HG02870 (cell line): ENCODE measurements around the gene CPNE5.

Experiments
- ATAC-seq: cut with Tn5 transposase; IDR thresholded peaks from one replicate; pipeline ENCODE4 v1.9.1; 2021; ENCODE audit warnings: mild to moderate bottlenecking, moderate library complexity; ENCODE audit not compliant: unreplicated experiment

Gene CPNE5

DNA sequence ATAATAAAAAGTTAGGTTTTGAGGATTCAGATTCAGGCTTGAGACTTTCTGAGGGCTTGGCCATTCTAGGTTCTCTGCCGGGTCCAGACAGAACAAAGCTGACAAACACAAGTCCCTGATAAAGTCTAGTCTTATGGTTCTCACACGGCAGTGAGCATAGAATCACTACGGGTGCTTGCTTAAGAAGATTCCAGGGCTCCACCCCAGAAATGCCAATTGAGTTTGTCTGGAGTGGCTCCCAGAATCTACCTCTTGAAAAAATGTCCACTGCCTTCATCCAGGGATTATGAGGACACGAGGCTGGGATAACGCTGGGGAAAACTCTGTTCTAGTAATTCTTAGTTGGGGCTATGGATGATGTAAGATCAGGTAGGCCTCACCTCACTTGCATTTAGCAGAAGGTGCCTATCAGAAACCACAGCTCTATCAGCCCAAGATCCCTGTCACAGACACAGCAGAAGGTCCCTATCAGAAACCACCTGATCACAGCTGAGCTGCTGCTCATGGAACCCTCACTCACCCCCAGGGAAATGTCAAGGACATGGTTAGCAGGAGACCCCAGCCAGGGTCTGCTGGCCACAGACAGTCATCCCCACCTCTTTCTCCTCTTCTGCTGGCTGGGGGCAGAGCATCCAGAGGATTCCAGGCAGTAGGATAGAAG, 89.3 kb downstream of the CPNE5 start:
- no peak for ATAC-seq

DNA sequence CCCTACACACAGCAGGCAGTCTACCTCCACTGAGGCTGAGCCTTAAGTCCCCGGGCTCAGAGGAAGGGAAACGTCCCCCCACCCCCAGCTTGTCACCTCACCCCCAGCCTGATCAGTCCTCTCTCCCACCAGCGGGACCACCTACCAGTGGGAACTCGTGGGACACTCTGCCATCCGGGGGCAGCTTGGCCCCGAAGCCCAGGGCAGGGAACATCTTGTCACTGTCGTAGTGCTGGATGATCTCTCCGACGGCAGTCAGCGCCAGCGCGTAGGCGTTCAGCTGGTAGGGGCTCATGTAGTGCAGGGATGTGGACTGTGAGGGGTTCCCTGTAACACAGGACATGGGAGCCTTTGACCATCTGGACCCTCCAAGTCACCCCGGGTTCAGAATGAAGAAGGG, 93.0 kb downstream of the CPNE5 start:
- no peak for ATAC-seq

DNA sequence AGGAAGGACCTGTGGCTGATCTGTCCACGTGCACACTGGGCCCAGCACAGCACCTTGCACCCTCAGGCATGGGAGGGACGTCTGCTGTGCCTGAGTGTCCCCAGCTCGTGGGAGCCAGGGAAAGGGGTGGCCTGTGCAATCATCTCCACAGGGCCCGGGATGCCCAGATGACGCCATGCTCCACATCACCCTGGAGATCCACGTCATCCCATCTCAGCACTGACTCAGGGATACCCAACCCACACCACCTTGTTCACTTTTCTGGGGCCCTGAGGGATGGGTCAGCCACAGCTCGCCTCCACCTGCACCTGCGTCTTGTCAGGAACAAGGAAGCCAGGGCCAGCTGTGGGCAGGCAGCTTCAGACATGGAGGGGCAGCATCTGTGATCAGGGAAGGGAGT, 93.4 kb downstream of the CPNE5 start:
- ATAC-seq: no peak

DNA sequence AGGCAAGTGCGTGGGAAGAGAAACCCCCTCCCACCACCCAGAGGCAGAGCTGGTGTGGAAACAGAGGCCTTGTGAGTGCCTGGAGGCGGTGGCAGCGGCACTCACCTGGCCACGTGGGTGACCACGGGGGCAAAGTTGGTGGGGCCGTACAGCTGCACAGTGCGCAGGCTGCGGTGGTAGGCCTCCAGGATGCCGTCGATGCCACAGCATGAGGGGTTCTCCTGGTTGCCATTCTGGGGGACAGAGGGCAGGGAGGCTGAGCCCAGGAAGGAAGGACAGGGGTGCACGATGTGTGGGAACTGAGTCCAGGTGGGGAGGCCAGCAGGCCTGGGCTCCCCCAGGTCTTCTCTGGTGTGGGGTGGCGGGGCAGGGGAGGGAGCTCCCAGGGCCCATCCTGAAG, 94.0 kb downstream of the CPNE5 start:
- no peak for ATAC-seq

DNA sequence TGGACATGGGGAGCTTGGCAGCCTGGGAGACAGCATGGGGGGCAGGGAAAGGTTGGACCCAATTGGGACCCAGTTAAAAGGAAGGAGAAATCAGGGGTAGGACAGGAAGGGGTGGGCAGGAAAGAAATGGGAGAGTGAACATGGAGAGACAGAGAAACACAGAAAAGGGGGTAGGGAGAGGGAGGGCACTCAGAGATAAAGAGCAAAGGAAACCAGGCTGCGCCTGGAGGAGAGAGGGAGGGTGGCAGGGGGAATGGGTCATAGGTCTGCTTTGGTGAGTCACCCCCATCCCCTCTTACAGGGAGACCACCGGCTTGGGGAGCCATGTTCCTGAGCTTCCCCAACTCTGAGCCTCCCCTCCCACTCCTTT, 95.0 kb downstream of the CPNE5 start:
- no peak for ATAC-seq

DNA sequence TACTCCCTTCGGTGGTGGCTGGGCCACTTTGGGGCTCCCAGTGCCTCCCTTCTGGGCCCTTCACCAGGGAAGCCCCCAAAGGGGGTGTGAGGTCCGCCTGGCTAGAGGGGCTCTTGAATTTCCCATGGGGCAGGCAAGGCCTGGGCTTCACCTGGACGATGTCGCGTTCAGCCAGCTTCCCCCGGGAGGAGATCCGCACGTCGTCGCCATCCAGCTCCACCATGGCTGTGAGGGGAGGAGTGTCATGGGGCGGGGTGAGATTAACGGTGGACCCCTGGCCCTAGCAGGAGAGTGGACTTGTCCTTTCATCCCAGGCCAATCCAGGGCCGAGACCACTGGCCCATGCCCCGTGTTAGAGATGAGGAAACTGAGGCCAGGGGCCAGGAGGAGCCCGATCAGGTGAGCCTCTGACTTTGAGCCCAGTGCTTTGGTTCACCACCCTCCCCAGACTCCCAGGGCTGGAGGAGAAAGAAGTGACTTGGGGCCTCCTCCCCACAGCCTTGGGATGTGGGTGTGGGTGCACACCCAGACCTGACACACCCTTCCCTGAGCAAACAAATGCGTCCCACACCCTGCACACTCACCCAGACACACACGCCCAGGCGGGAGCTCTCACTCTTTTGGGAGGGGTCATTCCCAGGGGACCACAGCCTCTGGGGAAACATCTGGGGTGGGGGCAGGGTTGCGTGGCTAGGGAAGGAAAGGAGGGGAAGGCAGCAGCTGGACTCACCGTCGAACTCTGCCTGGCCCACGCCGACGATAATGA, 95.5 kb downstream of the CPNE5 start:
- no peak for ATAC-seq

DNA sequence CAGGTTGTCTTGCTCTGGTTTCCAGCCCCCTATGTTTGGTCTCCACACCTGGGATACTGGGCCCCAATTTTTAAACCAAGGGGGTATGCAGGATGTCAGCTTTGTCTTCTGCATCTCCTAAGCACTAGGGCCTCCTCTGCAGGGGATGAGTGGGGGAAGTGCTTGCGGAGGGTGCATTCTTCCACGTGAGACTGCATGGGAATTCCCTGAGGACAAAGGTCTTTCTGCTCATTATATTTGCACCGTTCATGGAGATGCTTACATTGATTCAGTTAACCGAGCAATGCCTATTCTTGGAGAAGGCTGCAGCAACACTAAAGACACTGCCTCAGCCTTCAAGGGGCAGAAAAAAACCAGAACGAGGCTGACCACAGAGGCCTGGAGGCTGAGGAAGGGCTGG, 96.2 kb downstream of the CPNE5 start:
- no peak for ATAC-seq

DNA sequence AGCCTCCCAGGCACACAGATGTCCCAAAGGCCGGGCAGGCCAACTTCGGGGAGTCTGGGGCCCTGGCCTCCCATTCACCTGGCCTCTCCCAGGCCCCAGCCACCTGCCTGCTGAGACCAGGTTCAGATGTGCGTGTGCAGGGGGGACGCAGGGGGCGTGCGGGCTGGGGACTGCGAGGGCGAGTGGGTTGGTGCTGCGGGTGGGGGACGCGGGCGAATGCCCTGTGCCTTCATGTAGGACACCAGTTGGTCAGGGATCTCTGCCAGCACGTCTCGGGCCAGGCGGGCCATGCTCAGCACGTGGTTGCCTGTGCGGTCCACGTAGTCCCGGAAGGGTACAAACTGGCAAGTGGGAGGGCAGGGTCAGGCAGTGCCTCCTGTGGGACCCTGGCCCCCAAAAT, 97.1 kb downstream of the CPNE5 start:
- no peak for ATAC-seq

DNA sequence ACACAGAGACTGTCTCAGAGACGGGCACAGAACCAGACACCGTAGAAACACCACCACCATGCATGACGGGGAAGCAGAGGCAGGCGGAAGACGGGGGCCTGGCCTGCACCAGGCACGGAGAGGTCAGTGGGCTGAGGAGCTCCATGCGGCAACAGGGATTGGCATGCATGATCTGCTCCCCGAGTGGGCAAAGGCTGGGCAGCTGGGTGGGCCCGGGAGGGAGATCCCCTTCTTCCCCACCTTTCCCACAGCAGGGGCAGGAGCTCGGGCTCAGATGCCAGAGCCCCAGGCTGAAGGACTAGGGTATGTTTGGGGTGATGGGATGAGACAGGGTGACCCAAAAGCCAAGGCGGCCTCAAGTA, 98.4 kb downstream of the CPNE5 start:
- ATAC-seq: no peak

DNA sequence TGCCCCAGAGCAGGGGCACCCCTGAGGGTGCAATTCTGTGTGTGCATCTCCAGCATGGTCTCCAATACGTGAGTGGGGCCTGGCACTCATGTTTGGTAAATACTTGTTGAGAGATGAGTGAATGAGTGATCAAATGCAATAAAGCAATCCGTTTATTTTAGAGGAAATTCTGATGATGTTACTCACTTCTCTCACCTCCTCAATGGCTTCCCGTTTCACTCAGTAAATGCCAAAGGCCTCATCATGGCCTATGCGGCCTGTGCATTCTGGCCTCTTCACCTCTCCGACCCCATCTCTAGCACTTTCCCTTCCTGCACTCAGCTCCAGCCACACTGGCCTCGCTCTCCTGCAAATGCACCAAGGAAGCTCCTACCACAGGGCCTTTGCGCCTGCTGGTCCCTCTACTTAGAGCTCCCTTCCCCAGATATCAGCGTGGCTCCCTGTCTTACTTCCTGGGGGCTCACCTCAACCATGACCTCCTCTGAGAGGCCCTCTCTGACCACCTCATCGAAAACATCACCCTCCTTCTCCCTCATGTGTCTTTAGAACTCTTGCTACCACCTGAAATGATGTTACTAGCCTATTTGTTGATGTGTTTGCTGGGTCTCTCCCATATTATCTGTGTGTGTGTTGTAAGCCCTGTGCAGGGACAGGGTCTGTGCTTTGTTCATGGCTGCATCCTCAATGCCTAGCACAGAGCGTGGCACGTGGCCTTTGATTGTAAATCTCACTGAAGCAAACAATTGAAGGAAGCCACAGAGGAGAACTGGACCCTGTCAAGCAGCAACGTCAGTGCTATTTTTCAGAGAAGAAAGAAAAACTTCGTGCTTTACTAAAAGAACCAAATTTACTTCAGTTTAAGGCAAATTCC, 99.1 kb downstream of the CPNE5 start:
- no peak for ATAC-seq

DNA sequence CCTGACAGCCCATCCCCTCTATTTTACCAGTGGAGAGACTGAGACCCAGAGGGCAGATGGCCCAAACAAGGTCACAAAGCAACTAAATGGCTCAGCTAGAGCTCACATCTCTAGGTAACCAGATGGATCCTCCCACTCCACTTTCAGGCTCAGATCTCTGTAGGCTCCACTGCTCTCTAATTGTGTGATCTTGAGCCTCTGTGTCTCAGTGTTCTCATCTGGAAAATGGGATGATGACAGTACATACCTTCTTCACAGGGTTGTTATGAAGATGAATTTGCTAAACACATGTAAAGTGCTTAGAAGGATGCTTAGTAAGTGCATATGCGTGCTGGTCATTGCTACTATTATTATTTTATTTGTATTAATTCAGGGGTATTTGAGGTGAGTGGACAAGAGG, 101.1 kb downstream of the CPNE5 start:
- ATAC-seq: no peak

DNA sequence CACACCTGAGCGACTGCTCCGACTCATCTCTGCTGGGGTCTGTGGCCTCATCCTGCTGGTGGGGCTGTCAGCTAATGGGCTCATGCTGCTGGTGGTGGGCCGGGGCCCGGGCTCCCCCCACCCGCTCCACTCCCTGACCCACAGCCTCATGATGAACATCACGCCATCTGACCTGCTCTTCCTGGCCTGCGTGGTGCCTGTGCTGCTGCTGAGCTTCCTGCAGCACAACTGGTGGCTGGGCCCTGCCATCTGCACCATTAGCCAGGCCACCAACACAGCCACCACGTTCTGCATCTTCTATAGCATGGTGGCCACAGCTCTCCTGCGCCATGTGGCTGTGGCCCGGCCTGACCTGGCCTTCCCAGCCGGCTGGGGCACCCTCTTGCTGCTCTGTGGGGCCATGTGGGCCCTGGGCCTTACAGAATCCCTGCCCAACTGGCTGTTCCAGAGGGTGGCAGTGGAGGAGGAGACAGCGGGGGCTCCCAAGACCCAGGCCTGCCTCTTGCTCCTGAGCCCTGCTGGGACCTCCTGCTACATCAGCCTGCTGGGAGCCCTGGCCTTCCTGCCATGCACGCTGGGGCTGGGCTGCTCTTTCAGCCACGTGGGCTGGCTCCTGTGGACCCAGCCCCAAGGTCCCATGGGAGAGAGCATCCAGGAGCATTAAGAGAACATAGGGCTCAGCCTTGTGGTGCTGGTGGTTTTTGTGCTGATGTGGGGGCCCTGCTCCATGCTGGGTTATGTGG, 102.0 kb downstream of the CPNE5 start:
- no peak for ATAC-seq

DNA sequence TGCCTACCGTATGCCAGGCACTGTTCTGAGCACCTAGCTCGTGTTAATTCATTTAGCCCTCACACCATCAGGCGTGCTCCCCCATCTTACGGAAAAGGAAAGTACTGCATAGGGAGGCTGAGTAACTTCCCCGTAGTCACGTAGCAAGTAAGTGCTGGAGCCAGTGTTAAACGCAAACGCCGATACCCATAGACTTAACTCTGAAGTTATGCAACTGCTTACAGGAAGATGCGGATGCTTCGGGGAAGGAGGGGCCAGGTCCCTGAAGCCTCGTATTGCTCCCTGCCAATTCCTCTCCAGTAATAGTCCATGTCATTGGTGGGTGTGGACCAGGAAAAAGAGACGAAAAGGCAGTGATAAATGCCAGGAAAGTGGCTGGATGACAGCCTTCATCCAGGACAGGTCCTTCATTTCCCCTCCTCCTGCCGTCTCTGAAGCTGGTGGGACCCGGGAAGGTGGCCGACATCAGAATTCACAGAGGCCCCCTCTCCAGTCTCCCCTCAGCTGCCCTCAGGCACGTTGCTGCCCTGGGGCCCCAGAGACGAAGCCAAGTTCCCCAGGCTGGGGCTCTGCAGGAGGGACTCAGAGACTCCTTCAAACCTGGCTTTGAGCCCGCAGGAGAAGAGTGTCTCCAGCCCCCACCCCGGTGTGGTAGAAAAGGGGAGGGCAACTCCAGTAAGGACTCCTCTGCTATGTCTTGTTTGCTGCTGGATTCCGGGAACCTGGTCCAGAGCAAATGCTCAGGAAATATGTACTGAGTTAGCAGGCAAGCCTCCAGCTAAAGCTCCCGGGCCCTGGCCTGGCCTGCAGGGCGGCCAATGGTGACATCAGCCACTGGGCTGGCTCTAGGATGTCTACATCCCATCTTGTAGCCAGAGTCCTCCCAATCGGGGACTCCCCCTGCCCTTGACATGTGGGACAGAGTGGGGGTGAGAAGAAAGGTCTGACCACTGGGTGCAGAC, 103.9 kb downstream of the CPNE5 start:
- ATAC-seq: no peak

DNA sequence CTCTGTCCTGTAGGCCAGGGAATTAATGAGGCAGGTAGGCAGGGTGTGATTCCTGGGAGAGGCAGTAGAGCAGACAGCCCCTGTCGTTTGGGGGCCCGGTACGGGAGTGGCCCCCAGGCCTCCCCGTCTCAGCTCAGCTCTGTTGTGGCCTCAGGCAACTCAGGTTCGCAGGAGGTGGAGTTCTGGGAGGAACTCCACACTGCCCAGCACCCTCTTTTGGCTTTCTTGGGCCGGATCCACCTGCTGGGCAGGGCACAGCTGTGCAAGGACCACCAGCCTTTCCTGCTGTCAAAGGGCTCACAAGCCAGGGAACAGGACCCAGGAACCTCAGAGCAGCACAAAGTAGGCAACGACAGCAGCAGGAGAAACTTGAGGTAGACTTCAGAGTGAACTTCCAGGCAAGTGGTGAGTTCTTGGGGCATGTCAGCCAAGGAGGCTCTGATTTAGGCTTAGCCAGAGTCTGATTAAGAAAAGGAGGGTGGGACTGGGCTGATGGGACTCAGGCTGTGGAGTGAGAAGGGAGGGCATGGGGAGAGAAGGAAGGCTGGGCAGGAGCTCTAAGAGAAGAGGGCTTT, 104.7 kb downstream of the CPNE5 start:
- ATAC-seq: no peak

DNA sequence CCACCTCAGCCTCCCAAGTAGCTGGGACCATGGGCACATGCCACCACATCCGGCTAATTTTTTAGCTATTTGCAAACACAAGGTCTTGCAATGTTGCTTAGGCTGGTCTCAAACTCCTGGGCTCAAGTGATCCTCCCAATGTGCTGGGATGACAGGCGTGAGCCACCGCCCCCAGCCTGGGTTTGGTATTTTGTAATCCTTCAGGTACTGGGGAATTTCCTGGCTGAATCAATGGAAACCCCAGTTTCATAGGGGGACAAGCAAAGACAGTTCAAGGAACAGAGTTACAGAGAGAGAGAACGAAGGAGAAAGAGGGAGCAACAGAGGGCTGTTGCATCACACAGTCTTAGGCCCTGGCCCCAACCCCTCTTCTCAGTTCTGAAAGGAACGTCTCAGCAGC, 105.9 kb downstream of the CPNE5 start:
- no peak for ATAC-seq

DNA sequence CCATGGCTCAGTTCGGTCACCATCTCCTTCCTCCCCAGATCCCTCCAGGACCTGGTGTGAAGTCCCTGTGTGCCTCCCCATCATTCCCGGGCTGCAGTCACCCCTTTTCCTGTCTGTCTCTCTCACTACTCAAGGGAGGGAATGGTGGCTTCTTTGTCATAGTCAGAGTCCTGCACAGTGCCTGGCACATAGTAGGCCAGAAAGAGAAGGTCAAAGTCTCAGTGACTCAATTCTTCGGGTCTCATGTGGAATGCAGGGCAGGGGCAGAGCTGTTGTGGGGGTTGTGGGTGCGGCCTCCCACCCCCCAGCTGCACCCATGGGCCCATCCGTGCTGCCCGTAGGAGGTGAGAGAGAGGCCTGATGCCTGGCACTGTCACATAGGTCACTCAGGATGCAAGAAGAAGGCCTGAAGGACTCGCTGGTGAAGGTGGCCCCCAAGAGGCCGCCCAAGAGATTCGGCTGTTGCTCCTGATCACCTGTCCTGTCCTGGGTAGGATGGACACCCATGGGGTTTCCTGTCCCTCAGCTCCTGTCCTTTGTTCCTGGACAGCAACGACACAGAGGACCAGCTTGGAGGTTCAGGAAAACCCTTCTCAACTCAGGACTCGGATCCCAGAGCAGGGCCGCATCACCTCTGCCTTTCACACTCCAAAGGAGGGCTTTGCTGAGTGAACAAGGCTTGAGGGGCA, 107.5 kb downstream of the CPNE5 start:
- ATAC-seq: no peak

DNA sequence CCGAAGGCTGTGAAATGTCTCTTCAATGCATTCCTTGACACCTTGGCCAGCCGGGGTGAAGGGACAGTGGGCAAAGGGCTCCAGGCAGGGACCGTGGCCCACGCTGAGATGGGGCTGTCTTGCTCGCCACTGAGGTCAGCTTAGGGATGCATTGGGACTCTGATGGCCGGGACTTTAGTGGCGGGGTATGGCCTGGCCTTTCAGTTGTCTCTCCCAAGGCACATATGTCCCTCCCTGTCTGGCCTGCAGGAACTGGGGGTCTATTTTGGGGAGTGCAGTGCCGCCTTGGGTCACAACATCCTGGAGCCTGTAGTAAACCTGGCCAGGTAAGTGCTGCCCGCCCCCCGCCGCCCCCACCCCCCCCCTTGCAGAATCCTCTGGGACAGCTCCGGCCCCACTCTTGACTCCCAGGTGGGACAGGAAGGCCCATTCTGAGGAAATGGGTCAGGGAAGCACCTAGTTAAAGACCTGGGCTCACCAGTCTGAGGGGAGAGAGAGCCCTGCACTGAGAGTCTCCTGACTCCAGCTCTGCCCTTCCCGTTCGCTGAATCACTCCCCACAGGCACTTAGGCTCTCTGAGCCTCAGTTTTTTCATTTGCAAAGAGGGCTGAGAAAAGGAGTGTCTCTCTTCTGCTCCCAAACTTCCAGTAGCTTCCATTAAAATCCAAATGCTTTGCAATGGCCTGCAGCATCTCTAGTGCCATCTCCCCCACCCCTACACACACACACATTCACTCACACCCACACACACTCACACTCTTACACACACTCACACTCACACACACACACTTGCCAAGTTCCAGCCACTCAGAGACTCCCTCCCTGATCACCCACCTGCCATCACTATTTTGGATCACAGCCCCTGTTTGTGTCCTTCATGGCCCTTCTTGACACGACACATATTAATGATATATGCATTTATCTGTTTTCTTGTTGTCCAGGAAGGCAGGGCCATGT, 108.5 kb downstream of the CPNE5 start:
- no peak for ATAC-seq

DNA sequence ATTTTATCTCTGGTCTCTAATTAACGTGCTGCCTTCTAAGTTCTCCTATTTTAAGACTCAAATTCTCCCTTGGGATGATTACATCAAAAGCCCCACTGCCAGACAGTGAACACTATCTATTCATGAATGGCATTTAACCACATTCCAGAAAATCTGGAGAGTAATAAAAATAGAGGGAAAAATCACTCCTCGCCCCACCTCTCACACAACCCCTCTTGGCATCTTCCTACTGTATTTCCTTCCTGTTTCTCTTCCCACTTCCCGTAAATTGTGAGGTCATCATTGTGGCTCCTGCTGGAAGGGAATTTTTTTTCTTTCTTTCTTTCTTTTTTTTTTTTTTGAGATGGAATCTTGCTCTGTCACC, 110.1 kb downstream of the CPNE5 start:
- no peak for ATAC-seq
